HG02588 (cell line): Measurements from ENCODE around the gene SNRPA.
"Not testable (repeated sequence)": the region's sequence is repeated elsewhere in the genome, so short reads cannot be mapped to it uniquely, and the experiment has no call there.

Experiments
- ATAC-seq: cut with Tn5 transposase; IDR thresholded peaks from one replicate; pipeline ENCODE4 v1.9.1; 2021; ENCODE audit warnings: mild to moderate bottlenecking, moderate library complexity; ENCODE audit not compliant: unreplicated experiment

SNRPA gene

GRCh38 chr19:40811478-40812341 lies 60.7 kb downstream of the SNRPA start:
- no peak for ATAC-seq

GRCh38 chr19:40812571-40812970 lies 61.6 kb downstream of the SNRPA start:
- ATAC-seq, result not testable (repeated sequence)

GRCh38 chr19:40813182-40813581 lies 62.2 kb downstream of the SNRPA start:
- no peak for ATAC-seq
